ENCODE data around the gene OSMR. TPM values are rescaled to one million over a fixed set of nuclear protein-coding genes. Genes with fewer than 3 reads are reported as not detected.

OSMR gene
- total and polyA plus RNA-seq, 9 of the 15 experiments (the other 6 are each of a cell fraction or from before 2014, with no cell fraction given): 0.18 to 1.7 (median 0.94) TPM

DNA sequence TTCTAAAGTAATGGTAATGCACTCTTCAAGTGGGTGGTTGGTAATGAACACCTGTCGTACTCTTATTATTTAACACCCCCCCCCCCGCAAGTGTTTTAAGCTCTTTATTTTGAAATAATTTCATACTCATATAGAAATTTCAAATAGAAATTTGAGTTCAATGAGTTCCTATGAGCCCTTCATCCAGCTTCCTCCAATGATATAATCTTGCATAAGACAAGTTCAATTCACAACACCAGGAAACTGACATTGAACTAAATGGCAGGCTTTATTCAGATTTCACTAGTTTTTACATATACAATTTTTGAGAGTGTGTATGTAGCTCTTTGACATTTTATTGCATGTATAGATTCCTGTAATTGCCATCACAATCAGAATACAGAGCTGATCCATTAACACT is 30.9 kb upstream of the OSMR start (continued):
- TF ChIP-seq, protein P1, sequence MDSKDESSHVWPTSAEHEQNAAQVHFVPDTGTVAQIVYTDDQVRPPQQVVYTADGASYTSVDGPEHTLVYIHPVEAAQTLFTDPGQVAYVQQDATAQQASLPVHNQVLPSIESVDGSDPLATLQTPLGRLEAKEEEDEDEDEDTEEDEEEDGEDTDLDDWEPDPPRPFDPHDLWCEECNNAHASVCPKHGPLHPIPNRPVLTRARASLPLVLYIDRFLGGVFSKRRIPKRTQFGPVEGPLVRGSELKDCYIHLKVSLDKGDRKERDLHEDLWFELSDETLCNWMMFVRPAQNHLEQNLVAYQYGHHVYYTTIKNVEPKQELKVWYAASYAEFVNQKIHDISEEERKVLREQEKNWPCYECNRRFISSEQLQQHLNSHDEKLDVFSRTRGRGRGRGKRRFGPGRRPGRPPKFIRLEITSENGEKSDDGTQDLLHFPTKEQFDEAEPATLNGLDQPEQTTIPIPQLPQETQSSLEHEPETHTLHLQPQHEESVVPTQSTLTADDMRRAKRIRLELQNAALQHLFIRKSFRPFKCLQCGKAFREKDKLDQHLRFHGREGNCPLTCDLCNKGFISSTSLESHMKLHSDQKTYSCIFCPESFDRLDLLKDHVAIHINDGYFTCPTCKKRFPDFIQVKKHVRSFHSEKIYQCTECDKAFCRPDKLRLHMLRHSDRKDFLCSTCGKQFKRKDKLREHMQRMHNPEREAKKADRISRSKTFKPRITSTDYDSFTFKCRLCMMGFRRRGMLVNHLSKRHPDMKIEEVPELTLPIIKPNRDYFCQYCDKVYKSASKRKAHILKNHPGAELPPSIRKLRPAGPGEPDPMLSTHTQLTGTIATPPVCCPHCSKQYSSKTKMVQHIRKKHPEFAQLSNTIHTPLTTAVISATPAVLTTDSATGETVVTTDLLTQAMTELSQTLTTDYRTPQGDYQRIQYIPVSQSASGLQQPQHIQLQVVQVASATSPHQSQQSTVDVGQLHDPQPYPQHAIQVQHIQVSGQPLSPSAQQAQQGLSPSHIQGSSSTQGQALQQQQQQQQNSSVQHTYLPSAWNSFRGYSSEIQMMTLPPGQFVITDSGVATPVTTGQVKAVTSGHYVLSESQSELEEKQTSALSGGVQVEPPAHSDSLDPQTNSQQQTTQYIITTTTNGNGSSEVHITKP (IDR thresholded peaks at IDR 0.05; ENCODE audit: partially characterized antibody): no peak

- no peaks in the 10 kb centered on the region for H3K79me2 ChIP-seq (ENCODE audit: control insufficient read depth, insufficient read depth, low read length)
- no peaks in the 10 kb centered on the region for H3K9me1 ChIP-seq (ENCODE audit: control insufficient read depth, insufficient read depth, low read length)
- H3K36me3 ChIP-seq (ENCODE audit: control insufficient read depth, insufficient read depth, low read length): no peaks in the 10 kb centered on the region
- H3K4me3 ChIP-seq: no peak overlapping the region
- BruUV-seq (replicated peaks): no TSS peak
- no peak overlapping the region for H2AFZ ChIP-seq (ENCODE audit: low read depth, low read length)
- intact Hi-C loops (cut with micrococcal nuclease) (no loop called here), in situ Hi-C loops (cut with MboI) (no loop called here)
- whole genome bisulfite sequencing (ENCODE audit: insufficient coverage, low coverage, missing lambda C conversion rate): 2% methylated on average over 2 of the region's 2 CpGs
- H3K27ac ChIP-seq (ENCODE audit: extremely low read depth, low read depth, low read length): no peak overlapping the region
- POLR2A ChIA-PET: no interaction called here
- H3K4me1 ChIP-seq (replicated peaks in 1 of 2; ENCODE audit: control insufficient read depth in 2 of 2, insufficient read depth in 2 of 2, low read length in 2 of 2): no peaks in the 10 kb centered on the region; a peak in 1 of 5 replicates
- FAIRE-seq (no peak), ATAC-seq (no peak), DNase-seq (ENCODE audit: extremely low read depth in 1 of 4, low spot score in 3 of 4) (no peak)
- H3K27me3 ChIP-seq (ENCODE audit: control insufficient read depth in 2 of 2, insufficient read depth in 2 of 2, low read length in 2 of 2): no peaks in the 10 kb centered on the region
- H3K9me3 ChIP-seq (replicated peaks; ENCODE audit: control insufficient read depth, insufficient read depth, low read depth, low read length): no peaks in the 10 kb centered on the region
- no peak overlapping the region for H3K4me2 ChIP-seq (ENCODE audit: insufficient read depth, low read length)
- CTCF ChIA-PET (ENCODE audit: low intra/inter-chr PET ratio): no interaction called here
- TF ChIP-seq REST (IDR thresholded peaks at IDR 0.05; ENCODE audit: borderline replicate concordance) (peak; percentile 15; the same call in 1 of the 2 replicates), REST (CRISPR knock-in tag; IDR thresholded peaks at IDR 0.05; ENCODE audit: low read depth) (no peak)
- TF ChIP-seq, protein P2, sequence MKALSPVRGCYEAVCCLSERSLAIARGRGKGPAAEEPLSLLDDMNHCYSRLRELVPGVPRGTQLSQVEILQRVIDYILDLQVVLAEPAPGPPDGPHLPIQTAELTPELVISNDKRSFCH (CRISPR knock-in tag; IDR thresholded peaks at IDR 0.05): no peak
- TF ChIP-seq, protein P2 (tag; IDR thresholded peaks at IDR 0.05): no peak
- no peaks in the 10 kb centered on the region for H4K20me1 ChIP-seq (replicated peaks; ENCODE audit: control insufficient read depth, insufficient read depth, low read length)
- H3K9ac ChIP-seq (ENCODE audit: insufficient read depth in 1 of 2, low read depth in 2 of 2, low read length in 2 of 2): no peak overlapping the region
Observed at GRCh38 chr5:38816083-38817030, 29.5 kb upstream of the OSMR start.
